Mesenchymal stem cell (in vitro differentiated cells and primary cell): ENCODE data around the gene BZW1.

ENCODE experiments used
- DNase-seq: peaks from one replicate; pipeline ENCODE4 v3.0.0-alpha.2; 2013
- H2AFZ ChIP-seq: one replicate; pipeline ENCODE4 v1.6.1; 2013; ENCODE audit warnings: low read depth, mild to moderate bottlenecking, control low read depth, inconsistent platforms, low read length, moderate library complexity
- H2AK5ac ChIP-seq: 2 replicates; pipeline ENCODE4 v1.6.1; 2013; ENCODE audit warnings: low read length, moderate library complexity, mild to moderate bottlenecking, inconsistent platforms; ENCODE audit not compliant: severe bottlenecking
- H2BK120ac ChIP-seq: one replicate; pipeline ENCODE4 v1.6.1; 2013; ENCODE audit warnings: low read depth, mild to moderate bottlenecking, inconsistent platforms, low read length, moderate library complexity
- H2BK12ac ChIP-seq, 2 experiments: one replicate each; pipeline ENCODE4 v1.6.1; 2013; ENCODE audit warnings: inconsistent platforms in 2 of 2, low read length in 2 of 2, mild to moderate bottlenecking in 2 of 2, moderate library complexity in 2 of 2, control low read depth in 1 of 2
- H2BK15ac ChIP-seq: one replicate; pipeline ENCODE4 v1.6.1; 2013; ENCODE audit warnings: mild to moderate bottlenecking, low read depth, inconsistent platforms; ENCODE audit not compliant: poor library complexity, severe bottlenecking
- H2BK5ac ChIP-seq: 2 replicates; pipeline ENCODE4 v1.6.1; 2013; ENCODE audit warnings: low read depth, mild to moderate bottlenecking, low read length, control low read depth, inconsistent platforms; ENCODE audit not compliant: poor library complexity, severe bottlenecking
- H3K14ac ChIP-seq, 2 experiments: one replicate each; pipeline ENCODE4 v1.6.1; 2013; ENCODE audit warnings: inconsistent platforms in 2 of 2, low read length in 2 of 2, control low read depth in 1 of 2, mild to moderate bottlenecking in 1 of 2, moderate library complexity in 1 of 2
- H3K18ac ChIP-seq, 2 experiments: one replicate each; pipeline ENCODE4 v1.6.1; 2013; ENCODE audit warnings: inconsistent platforms in 2 of 2, low read length in 2 of 2, control low read depth in 1 of 2, low read depth in 1 of 2, mild to moderate bottlenecking in 1 of 2
- H3K23ac ChIP-seq, 2 experiments: one replicate each; pipeline ENCODE4 v1.6.1; 2013; ENCODE audit warnings: inconsistent platforms in 2 of 2, low read length in 2 of 2, mild to moderate bottlenecking in 2 of 2, moderate library complexity in 2 of 2, control low read depth in 1 of 2
- H3K27ac ChIP-seq: 2 replicates; pipeline ENCODE4 v1.5.1; 2013; ENCODE audit warnings: mild to moderate bottlenecking, moderate library complexity, low read length, control low read depth, inconsistent platforms; ENCODE audit not compliant: poor library complexity, severe bottlenecking
- H3K27me3 ChIP-seq, 2 experiments: 2 replicates each; pipeline versions ENCODE4 v1.6.1 to v1.7.0; 2013; ENCODE audit warnings: low read length in 2 of 2, mild to moderate bottlenecking in 2 of 2, moderate library complexity in 2 of 2, control low read depth in 1 of 2, inconsistent platforms in 1 of 2; ENCODE audit not compliant: control insufficient read depth in 1 of 2, insufficient read depth in 1 of 2
- H3K36me3 ChIP-seq, 2 experiments: 2 replicates each; pipeline versions ENCODE4 v1.6.1 to v1.7.0; 2013; ENCODE audit warnings: low read length in 2 of 2, control low read depth in 1 of 2, inconsistent platforms in 1 of 2, low read depth in 1 of 2, mild to moderate bottlenecking in 1 of 2; ENCODE audit not compliant: insufficient read depth in 2 of 2, control insufficient read depth in 1 of 2
- H3K4ac ChIP-seq, 2 experiments: one replicate each; pipeline ENCODE4 v1.6.1; 2013; ENCODE audit warnings: inconsistent platforms in 2 of 2, low read length in 2 of 2, mild to moderate bottlenecking in 2 of 2, moderate library complexity in 2 of 2, control low read depth in 1 of 2, low read depth in 1 of 2
- H3K4me1 ChIP-seq: 2 replicates; pipeline ENCODE4 v1.6.1; 2013; ENCODE audit warnings: low read depth, low read length, control low read depth; ENCODE audit not compliant: control insufficient read depth, insufficient read depth
- H3K4me2 ChIP-seq: 2 replicates; pipeline ENCODE4 v1.6.1; 2013; ENCODE audit warnings: low read length, mild to moderate bottlenecking, inconsistent platforms; ENCODE audit not compliant: poor library complexity, severe bottlenecking
- H3K4me3 ChIP-seq, 2 experiments: 2 replicates each; pipeline versions ENCODE4 v1.5.1 to v1.7.0; 2013; ENCODE audit warnings: low read length in 2 of 2, mild to moderate bottlenecking in 2 of 2, control low read depth in 1 of 2, low read depth in 1 of 2; ENCODE audit not compliant: insufficient read depth in 1 of 2
- H3K79me1 ChIP-seq: replicated peaks from 2 replicates; pipeline ENCODE4 v1.6.1; 2013; ENCODE audit warnings: mild to moderate bottlenecking, control low read depth, low read length, inconsistent platforms; ENCODE audit not compliant: poor library complexity, severe bottlenecking
- H3K9ac ChIP-seq: 2 replicates; pipeline ENCODE4 v1.7.0; 2013; ENCODE audit warnings: mild to moderate bottlenecking, low read length, moderate library complexity
- H3K9me3 ChIP-seq: 2 replicates; pipeline ENCODE4 v1.7.0; 2013; ENCODE audit warnings: mild to moderate bottlenecking, low read length; ENCODE audit not compliant: control insufficient read depth
- H4K8ac ChIP-seq: one replicate; pipeline ENCODE4 v1.6.1; 2013; ENCODE audit warnings: inconsistent platforms, mild to moderate bottlenecking, low read length, moderate library complexity
- H4K91ac ChIP-seq: one replicate; pipeline ENCODE4 v1.6.1; 2013; ENCODE audit warnings: mild to moderate bottlenecking, low read length, inconsistent platforms
- WGBS: methylation state at CpG from one replicate; pipeline ENCODE4 v1.1.7; 2013; ENCODE audit warnings: mixed read lengths; 5-methylcytosine and 5-hydroxymethylcytosine counted together

The BZW1 gene

GRCh38 chr2:200765995-200766660 is 45.6 kb upstream of the BZW1 start:
- Histone ChIP-seq H3K27ac (peak overlapping the region; percentile 69), H4K91ac (no peak overlapping the region), H3K23ac (no peak overlapping the region), H4K8ac (no peak overlapping the region), H3K4me1 (peaks cover 12% of the 10 kb centered on the region), H3K36me3 (no peaks in the 10 kb centered on the region), H3K27me3 (no peaks in the 10 kb centered on the region), H2BK5ac (peak overlapping the region; percentile 79), H2BK15ac (no peak overlapping the region), H3K4me2 (no peak overlapping the region), H3K4me3 (no peak overlapping the region), H3K79me1 (no peaks in the 10 kb centered on the region), H2AK5ac (peak overlapping the region; percentile 78), H3K18ac (no peak overlapping the region), H2AFZ (no peak overlapping the region), H3K9ac (no peak overlapping the region), H3K4ac (no peak overlapping the region), H3K9me3 (no peaks in the 10 kb centered on the region), H3K14ac (no peak overlapping the region), H2BK12ac (peak overlapping the region in 1 of 2 experiments; percentile 58), H2BK120ac (no peak overlapping the region)
- 84% methylated on average over 6 of the region's 8 CpGs for WGBS
- DNase-seq = no peak

- Histone ChIP-seq H3K9ac (no peak overlapping the region), H3K23ac (no peak overlapping the region), H4K8ac (no peak overlapping the region), H2BK120ac (no peak overlapping the region), H3K4ac (no peak overlapping the region), H2AK5ac (no peak overlapping the region), H3K36me3 (no peaks in the 10 kb centered on the region), H3K79me1 (no peaks in the 10 kb centered on the region), H3K4me2 (no peak overlapping the region), H4K91ac (no peak overlapping the region), H3K18ac (no peak overlapping the region), H3K27me3 (no peaks in the 10 kb centered on the region), H3K4me3 (no peak overlapping the region), H3K4me1 (peaks cover 9% of the 10 kb centered on the region), H3K9me3 (no peaks in the 10 kb centered on the region), H2BK12ac (peak overlapping the region in 1 of 2 experiments; percentile 32), H3K27ac (no peak overlapping the region), H2BK15ac (peak overlapping the region; percentile 33), H3K14ac (no peak overlapping the region), H2AFZ (no peak overlapping the region), H2BK5ac (no peak overlapping the region)
- WGBS = 97% methylated on average over 10 of the region's 12 CpGs
- DNase-seq = no peak
Observed at GRCh38 chr2:200767111-200767885, 44.4 kb upstream of the BZW1 start.

GRCh38 chr2:200770847-200771246 is 40.9 kb upstream of the BZW1 start:
- no peak overlapping the region for H4K91ac ChIP-seq
- peaks cover 4% of the 10 kb centered on the region for H3K4me1 ChIP-seq
- H3K4ac ChIP-seq = no peak overlapping the region
- no peaks in the 10 kb centered on the region for H3K36me3 ChIP-seq
- H3K9ac ChIP-seq = no peak overlapping the region
- no peak overlapping the region for H2BK15ac ChIP-seq
- no peak overlapping the region for H3K18ac ChIP-seq
- H2BK5ac ChIP-seq = no peak overlapping the region
- no peak overlapping the region for H4K8ac ChIP-seq
- H3K27ac ChIP-seq = no peak overlapping the region
- no peak overlapping the region for H2AK5ac ChIP-seq
- H2AFZ ChIP-seq = no peak overlapping the region
- H3K9me3 ChIP-seq = peaks cover 4% of the 10 kb centered on the region
- WGBS = 92% methylated on average over 6 of the region's 6 CpGs
- no peaks in the 10 kb centered on the region for H3K79me1 ChIP-seq
- no peak for DNase-seq
- H3K14ac ChIP-seq = peak overlapping the region in 1 of 2 experiments; percentile 23
- no peak overlapping the region for H3K4me2 ChIP-seq
- no peak overlapping the region for H2BK120ac ChIP-seq
- H3K4me3 ChIP-seq = peak overlapping the region in 1 of 2 experiments; percentile 8
- H3K27me3 ChIP-seq = no peaks in the 10 kb centered on the region
- no peak overlapping the region for H3K23ac ChIP-seq
- H2BK12ac ChIP-seq = no peak overlapping the region

- no peaks in the 10 kb centered on the region for H3K4me1 ChIP-seq
- H2AFZ ChIP-seq = no peak overlapping the region
- H3K9ac ChIP-seq = no peak overlapping the region
- no peak overlapping the region for H3K4ac ChIP-seq
- H3K4me3 ChIP-seq = no peak overlapping the region
- H2BK12ac ChIP-seq = no peak overlapping the region
- no peak overlapping the region for H2AK5ac ChIP-seq
- no peaks in the 10 kb centered on the region for H3K79me1 ChIP-seq
- no peak overlapping the region for H2BK15ac ChIP-seq
- no peak overlapping the region for H4K91ac ChIP-seq
- no peak overlapping the region for H3K14ac ChIP-seq
- H3K27ac ChIP-seq = no peak overlapping the region
- no peak overlapping the region for H3K18ac ChIP-seq
- no peaks in the 10 kb centered on the region for H3K36me3 ChIP-seq
- no peak overlapping the region for H3K4me2 ChIP-seq
- H3K9me3 ChIP-seq = peaks cover 4% of the 10 kb centered on the region
- H4K8ac ChIP-seq = no peak overlapping the region
- no peak overlapping the region for H3K23ac ChIP-seq
- DNase-seq = no peak
- no peak overlapping the region for H2BK5ac ChIP-seq
- WGBS = 96% methylated on average over 2 of the region's 2 CpGs
- no peaks in the 10 kb centered on the region for H3K27me3 ChIP-seq
- no peak overlapping the region for H2BK120ac ChIP-seq
Observed at GRCh38 chr2:200772620-200773019, 39.1 kb upstream of the BZW1 start.
